ENCODE measurements around the gene ABCB9.
A peak's percentile ranks its signal among the peaks of the same experiment; 100 is the strongest.
"Not testable (repeated sequence)": the region's sequence is repeated elsewhere in the genome, so short reads cannot be mapped to it uniquely, and the experiment has no call there.

Gene ABCB9

DNA sequence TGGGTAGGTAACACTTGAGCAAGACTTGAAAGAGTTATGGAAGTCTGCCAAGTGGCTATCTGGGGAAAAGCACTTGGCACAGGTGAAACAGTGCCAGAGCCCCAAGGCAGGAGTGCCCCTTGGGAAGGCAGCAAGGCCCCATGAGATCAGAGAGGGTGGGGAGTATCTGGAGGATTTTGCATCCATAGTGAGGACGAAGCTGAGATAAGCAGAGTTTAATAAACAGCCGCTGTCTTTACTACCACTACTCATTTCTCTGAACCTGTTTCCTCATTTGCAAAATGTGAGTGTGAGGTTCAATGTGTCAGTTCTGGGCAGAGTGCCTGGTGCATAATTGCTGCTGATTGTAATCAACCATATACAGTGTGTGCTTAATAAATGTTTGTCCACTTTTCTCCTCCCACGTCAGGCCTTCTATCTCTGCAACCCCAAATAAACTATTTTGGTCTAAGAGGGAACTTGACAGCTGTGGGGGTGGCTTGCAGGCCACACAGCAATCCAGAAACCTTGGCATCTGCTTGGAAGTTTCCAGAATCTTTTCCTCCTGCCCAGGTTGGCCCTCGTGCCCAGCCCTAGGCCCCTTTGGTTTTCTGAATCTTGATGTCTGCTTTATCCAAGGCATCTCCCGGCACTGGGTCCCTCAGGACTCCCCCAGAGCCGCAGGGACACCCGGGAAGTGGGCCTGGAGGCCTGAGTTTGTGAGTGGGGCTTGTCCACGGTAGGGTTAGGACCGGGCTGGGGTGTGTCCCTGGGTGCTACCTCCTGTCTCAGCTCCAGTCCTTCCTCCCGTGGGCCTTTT lies 4.5 kb downstream of the ABCB9 start:
- FAIRE-seq, result no peak

DNA sequence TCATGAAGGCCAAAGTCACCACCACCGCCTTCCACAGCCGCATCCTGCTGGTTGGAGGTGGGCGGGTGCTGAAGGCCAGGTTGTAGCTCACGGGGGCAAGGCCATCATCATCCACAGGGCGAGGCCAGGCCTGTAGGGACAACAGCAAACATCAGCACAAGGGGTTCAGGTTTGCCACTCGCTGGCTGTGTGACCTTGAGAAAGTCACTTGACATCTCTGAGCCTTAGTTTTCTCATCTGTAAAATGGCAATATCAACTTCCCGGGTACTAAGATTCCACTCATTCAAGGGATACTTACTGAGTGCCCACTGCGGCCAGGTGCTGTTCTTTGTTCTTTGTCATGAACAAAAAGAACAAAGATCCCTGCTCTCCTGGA lies 6.1 kb downstream of the ABCB9 start:
- FAIRE-seq, result no peak

DNA sequence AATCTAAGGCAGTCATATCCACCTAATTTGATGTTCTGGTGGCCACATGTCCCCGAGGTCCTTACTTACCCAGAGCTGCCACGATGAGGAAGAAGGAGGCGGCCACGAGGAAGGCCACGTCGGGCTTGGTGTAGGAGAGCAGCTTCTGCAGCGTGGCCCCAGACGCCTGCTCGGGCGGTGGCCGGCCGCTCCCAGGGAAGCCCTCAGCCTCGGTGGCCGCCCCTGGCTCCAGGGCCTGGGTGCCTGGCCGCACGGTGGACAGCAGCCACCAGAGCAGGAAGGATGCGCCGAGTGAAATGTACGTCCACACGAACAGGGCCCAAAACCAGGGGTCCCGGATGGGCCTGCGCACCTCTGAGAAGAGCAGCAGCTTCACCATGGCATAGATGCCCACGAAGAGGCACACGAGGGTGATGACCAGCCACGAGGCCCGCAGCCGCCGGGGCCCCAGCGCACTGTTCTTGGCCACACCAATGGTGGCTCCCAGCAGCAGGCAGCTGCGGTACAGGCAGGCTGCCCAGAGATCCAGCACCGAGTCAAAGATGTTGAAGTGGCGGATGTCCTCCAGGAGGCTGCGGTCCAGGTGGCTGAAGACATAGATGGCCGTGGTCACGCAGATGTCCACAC lies 6.6 kb downstream of the ABCB9 start:
- FAIRE-seq, result no peak

DNA sequence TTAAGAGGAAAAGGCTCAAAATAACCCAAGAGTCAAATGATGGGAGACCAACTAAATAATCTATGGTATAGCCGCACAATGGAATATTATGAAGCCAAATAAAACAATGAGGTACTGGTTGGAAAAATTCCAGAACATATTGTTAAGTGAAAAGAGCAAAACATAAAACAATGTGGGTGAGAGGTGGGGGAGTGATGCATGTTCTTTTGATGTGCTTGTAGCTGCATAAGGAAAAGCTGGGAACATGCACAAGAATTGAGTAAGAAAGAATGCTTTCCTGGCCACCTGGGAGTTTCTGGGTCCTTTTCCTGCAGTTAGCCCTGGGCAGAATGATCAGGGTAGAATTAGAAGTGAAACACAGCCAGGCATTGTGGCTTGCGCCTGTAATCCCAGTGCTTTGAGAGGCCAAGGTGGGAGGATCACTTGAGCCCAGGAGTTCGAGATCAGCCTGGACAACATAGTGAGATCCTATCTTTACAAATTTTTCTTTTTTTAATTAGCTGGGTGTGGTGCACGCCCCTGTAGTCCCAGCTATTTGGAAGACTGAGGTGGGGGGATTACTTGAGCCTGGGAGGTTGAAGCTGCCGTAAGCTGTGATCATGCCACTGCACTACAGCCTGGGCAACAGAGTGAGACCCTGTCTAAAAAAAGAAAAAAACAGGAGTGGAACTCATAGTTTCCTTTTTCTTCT lies 7.9 kb downstream of the ABCB9 start:
- FAIRE-seq, result no peak

DNA sequence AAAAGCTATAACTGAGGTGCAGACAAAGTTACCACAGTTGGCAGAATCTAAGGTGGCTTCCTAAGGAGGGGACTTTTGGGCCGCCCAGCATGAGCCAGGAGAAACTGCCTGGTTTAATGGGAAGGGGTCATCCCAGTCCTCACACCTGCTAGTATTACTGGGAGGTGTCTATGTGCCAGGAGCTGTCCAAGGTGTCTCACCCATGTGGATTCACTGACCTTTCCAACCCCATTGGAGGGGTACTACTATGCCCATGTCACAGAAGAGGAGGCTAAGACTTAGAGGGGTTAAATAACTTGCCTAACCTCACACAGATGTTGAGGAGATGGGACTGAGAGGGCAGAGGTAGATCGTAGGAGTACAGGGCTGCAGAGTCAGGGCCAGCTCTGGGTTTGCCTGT lies 10.2 kb downstream of the ABCB9 start:
- no peak for FAIRE-seq

DNA sequence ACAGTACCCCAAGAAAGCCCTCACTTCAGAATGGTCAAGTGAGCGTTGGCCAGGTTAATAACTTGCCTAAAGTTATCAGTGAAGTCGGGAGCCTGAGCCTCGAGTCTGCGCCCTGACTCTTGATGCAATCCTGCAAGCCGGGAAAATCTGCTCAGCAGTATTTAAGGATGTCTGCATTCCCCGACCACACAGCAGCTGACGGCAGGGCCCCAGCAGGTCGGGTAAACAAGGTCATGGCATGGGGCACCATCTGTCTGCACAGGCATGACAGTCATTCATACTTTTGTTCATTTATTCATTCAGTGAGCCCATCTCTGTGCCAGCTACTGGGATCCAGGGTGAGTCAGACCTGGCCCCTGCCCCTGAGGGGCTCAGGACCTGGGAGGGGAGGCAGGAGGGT lies 11.1 kb downstream of the ABCB9 start:
- no peak for FAIRE-seq

DNA sequence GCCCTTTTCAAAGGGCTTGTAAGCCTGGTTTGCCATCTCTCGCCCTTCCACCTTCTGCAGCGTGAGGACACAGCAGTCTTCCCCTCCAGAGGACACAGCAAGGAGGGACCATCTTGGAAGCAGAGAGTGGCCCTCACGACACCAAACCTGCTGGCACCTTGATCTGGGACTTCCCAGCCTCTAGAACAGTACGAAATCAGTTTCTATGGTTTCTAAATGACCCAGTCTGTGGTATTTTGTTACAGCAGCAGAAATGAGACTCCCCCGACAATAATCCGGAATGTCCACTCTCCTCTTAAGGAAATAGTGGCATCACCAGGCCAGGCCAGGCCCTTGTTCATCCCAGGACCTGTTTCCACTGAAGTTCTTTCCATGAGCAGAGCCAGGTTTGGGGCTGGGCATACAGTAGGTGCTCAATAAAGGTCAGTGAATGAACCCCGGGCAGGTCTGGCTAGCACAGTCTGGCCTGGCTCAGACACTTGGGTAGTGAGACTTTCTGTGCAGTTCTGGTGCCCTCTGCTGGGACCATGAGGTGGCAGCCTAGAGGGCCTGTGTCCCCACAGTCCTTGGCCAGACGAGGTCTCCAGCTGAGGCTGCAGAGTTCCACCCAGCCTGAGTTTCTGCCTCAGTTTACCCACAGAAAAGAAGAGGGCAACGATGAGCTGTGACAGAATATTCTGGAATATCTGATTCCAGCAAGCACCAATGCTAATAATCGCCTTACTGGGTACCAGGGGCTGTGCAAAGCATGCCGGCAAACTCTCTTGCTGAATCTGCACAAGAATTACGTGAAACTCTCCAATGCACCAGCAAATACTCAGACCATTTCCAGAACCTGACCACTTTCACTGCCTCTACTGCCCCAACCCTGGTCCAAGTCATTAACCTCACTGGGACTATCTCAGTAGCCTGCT lies 14.0 kb downstream of the ABCB9 start:
- FAIRE-seq, result no peak

DNA sequence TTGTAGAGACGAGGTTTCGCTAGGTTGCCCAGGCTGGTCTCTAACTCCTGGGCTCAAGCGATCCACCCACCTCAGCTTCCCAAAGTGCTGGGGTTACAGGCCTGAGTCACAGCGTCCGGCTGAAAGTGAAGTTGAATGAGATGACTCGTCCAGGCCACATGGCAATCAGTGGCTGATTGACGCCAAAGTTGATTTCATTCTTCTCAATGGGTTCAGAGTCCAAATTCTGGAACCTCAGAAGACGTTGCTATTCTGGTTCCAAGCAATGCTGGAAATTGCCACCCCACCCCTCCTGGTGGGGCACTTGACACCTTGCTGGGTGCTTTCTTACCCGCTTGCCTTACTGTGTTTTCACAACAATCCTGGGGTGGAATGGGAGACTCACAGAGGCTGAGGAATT lies 14.9 kb downstream of the ABCB9 start:
- FAIRE-seq, result no peak

DNA sequence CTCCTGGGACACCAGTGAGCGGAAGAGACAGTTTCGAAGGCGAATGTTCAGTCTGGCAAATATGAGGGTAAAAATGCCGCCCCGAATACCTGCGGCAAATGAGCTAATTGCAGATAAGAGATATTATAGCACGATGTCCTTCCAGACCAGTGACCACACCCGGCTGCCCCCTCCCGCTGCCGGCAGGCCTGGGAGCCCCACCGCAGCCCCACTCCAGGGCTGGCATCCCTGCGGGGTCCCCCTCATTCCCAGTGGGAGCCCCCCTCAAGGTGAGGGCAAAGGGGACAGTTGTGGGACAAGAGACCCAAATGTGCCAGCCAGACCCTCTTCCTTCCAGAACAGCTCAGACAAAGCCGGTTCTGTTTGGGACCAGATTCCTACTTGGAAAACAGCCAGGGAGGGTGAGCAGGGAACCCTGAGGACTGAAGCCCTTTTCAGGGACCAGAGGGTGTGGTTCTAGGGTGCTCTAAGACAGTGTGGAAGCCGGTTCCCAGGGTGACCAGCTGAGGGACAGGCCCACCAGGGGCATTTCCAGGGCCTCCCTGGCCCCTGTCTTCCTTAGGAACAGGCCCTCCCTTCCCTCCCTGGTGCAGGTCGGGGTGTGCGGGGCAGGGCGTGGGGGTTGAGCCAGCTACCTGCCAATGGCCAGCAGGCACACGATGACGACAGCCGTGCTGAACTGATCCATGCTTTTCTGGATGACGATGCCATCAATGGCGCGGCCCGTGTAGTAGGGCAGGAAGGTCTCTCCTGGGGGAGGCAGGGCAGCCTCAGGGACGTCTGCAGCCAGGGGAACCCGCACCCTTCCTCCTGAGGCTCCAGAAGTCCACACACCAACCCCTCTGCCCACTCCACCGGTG lies 16.2 kb downstream of the ABCB9 start:
- no peak for FAIRE-seq

DNA sequence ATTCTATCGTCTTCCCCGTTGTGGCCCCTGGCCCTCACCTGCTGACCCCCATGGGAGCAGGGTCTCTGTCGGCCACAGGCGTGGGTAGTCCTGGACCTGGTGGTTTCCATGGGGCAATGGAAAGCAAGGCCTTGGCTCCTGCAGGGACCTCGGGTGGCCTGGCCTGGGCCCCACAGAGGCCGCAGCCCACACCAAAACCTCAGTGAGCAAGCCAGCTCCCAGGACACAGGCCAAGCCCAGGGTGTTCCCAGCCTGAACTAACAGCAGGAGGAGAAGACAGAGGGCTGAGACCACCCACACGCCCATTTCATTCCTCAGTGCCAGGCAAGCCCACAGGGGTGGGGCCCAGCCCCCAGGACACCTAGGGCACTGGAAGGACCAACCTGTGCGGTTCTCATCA lies 16.9 kb downstream of the ABCB9 start:
- FAIRE-seq, result no peak

DNA sequence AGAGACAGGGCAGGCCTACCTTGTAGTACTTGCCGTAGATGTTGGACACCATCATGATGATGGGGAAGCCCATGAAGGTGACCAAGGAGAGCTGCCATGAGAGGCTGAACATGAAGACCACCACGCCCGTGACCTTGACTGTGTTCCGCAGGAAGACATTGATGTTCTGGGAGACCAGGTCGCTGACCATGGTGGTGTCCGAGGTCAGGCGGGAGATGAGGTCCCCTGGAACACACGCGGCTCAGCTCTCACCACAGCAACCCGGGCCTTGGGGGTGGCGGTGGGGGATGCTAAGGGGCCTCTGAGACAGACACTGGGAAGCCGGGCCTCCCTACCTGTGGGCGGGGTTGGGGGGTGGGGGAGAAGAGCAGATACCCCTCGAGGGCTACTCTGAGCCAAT lies 17.7 kb downstream of the ABCB9 start:
- no peak for FAIRE-seq

DNA sequence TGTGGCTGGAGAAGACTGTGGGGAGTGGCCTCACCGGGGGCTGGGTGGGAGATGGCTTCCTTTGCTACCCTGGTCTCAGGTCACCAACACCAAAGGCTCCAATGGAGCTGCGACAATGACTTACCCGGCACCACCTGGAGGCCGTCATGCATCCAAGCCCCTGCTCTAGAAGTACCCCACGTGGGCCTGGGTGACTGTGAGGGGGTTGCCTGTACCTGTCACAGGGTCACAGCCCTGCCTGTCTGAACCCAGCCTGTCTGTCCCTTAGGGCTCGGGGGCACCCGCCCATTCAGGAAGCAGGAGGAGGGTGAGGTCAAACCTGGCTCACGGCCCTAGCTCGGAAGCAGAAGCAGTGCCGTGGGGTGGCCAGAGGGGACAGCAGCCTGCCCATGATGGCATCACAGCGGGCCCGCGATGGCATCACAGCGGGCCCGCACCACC lies 18.9 kb downstream of the ABCB9 start:
- no peak for FAIRE-seq

DNA sequence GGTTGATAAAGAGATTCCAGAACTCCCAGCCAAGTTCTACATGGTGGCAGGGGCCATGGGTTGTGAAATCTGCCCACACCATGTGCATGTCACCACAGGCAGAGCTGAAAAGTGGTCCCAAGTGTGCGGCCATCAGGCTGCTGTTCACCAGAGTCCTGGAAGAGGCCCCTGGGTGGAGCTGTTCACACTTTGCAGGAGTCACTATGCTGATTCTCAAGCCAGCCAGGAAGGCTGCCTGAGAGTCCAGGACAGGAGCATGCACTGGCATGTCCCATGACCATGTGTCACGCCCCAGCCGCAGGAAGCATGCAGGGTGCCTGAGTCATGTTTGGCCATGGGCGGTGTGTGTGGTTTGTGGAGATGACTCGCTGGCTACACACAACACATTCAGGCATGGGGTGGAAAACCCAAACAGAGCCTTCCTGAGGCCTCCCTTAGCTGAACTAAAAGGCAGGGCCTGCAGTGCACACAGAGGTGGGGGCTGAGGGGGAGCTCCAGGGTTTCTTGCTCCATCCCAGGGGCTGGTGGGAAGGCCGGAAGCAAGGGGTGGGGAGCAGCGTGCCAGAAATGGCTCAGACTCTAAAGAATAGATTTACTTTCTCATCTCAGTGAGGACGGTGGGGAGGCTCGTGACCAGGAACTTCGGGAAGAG lies 19.4 kb downstream of the ABCB9 start:
- FAIRE-seq, result peak; percentile 87

DNA sequence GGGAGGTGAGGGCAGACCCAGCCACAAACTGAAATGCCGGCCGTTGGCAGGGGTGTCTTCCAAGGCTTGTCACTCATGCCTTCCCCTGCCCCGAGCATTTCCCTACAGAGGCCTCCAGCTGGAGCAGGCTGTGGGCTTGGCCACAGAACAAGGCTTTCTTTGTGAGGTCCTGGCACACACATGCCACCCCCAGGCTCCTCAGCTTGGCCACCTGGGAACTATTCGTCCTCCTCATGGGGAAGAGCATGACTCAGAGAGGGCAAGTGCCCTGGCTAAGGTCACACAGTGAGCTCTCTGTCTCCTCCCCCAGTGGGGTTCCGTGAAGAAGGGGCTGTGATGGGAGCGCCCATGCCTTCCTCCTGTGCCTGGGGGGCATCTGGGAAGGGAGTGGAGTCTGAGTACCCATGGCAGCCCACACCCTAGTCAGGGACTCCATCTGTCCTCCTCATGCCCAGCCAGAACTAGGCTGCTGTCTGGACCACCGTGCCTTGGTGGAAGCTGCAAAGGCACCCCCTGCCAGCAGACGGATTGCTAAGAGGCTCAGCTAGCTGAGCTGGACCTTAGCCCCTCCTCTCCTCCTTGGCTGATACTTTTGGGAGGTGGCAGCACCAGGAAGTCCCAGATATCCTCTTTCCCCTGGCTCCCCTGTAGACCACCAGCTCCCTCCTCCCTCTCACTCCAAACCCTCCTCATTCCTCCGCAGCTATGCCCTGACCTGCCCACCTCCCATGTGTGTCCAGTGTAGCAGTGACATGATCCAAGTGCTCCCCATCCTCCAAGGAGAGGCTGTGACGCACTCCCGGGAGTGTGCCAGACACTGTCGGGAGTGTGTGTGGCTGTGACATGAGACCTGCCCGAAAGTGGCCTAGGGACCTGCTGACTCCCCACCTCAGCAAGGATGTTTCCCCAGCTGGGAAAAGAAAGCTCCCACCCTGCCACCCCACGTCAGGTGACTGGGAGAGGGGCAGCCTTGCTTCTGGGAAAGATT lies 21.4 kb downstream of the ABCB9 start:
- FAIRE-seq, result no peak

DNA sequence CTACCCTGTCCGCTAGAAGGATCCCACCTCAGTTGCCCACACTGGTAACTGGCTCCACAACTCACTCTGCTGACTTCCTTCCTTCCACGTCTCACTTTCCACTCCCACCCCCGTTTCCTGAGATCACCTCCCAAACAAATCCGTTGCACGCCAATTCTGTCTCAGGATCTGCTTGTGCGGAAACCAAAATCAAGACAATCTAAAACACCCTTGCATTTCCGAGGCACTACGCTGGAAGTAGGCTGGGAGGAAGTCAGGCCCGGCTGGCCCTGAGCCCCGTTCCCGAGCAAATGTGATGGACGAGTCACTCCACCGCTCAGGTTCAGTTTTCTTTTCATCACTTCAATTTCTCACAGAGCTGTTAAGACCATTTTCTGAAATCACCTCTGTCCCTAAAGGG lies 23.1 kb downstream of the ABCB9 start:
- FAIRE-seq, result no peak

DNA sequence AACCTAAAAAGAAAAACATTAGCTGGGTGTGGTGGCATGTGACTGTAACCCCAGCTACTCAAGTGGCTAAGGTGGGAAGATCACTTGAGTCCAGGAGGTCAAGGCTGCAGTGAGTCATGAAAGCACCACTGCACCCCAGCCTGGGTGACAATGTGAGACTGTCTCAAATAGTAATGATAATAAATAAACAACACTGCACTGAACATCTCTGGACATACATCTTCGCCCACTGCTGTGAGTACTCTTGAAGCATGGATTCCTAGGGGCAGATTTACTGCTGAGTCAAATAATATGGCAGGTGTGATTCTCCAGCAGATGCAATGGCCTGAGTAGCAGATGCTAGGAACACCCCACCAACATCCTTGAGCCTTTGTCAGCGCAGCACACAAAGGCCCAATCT lies 23.6 kb downstream of the ABCB9 start:
- no peak for FAIRE-seq

DNA sequence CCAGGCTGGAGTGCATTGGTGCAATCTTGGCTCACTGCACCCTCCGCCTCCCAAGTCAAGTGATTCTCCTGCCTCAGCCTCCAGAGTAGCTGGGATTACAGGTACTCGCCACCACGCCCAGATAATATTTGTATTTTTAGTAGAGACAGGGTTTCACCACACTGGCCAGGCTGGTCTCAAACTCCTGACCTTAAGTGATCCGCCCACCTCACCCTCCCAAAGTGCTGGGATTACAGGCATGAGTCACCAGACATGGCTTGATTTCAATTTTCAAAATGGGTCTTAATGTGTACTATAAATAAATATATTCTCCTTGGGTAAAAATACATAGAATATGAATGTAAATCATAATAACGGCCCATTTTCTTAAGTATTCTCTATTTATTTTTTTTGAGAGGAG lies 24.9 kb downstream of the ABCB9 start:
- not testable (repeated sequence) for FAIRE-seq

DNA sequence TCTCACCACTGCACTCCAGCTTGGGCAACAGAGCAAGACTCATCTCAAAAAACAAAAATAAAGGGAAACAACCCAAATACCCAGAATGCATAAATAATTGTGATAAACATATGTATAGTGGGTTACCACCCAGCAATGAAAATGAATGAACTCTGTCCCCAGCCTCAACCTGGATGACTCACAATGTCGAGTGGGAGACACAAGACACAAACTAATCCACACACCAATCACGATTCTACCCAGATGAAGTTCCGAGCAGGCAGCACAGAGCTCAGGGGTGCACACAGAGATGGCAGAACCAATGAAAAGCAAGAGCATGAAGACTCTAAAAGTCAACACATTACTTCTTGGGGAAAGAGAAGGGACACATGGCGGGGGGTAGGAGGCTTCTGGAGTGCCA lies 27.1 kb downstream of the ABCB9 start:
- FAIRE-seq, result no peak

DNA sequence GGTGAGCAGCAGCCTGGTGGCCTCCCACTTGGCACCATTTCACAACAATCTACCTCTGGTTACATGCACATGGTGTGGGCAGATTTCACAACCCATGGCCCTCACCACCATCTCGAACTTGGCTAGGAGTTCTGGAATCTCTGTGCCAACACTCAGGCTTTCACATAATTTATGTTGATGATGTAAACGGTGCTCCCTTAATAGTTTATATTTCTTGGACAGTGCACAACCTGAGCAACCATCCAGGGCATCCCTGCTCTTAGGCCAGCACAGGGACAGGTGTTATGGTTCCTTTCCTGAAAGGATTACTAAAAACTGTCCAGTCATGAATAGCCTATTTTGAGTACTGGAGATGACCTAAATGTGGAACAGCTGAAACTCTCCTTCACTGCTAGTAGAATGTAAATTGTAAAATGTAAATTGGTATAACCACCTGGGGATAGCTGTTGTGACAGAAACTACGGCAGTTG lies 28.6 kb downstream of the ABCB9 start:
- FAIRE-seq, result no peak

DNA sequence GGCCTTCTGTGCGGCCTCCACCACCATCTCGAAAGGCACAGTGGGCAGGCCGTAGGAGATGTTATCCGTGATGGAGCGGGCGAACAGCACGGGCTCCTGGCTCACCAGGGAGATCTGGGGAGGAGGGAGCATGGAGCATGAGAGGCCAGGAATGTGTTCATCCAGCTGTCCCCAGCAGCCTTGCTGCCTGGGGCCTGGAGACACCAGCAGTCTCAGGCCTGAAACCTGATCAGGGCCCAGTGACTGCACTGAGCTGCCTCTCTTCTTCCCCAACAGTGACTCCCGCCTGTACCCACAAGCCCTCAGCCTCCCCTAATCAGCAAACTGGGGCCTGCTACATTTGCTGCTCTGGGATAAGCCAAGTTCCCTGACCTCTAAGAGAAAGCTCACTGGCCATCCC lies 30.9 kb downstream of the ABCB9 start:
- FAIRE-seq, result no peak
